Smooth muscle cell (in vitro differentiated cells): ENCODE measurements around the gene PDCD4. TPM values are rescaled to one million over a fixed set of nuclear protein-coding genes. Genes with fewer than 3 reads are reported as not detected.

Experiments
- DNase-seq: peaks from one replicate; lab custom pipeline; 2025; ENCODE audit not compliant: unreplicated experiment; lab: John Stamatoyannopoulos, UW
- H2AFZ ChIP-seq: fragments of 200-600 bp; sonication (generic); 2 replicates; pipeline ENCODE4 v1.6.0; 2016; ENCODE audit warnings: antibody characterized with exemption, low read depth, mild to moderate bottlenecking
- H3F3A ChIP-seq: fragments of 200-600 bp; sonication (generic); 2 replicates; pipeline ENCODE4 v1.6.0; 2017; ENCODE audit warnings: antibody characterized with exemption, low read depth
- H3K27ac ChIP-seq: fragments of 200-600 bp; sonication (generic); 2 replicates; pipeline ENCODE4 v1.5.1; 2016; ENCODE audit warnings: low read depth, mild to moderate bottlenecking
- H3K27me3 ChIP-seq: fragments of 200-600 bp; sonication (generic); 2 replicates; pipeline ENCODE4 v1.6.1; 2016; ENCODE audit warnings: low read depth, mild to moderate bottlenecking
- H3K36me3 ChIP-seq: fragments of 200-600 bp; sonication (generic); 2 replicates; pipeline ENCODE4 v1.5.1; 2016; ENCODE audit warnings: low read depth
- H3K4me1 ChIP-seq: fragments of 200-600 bp; sonication (generic); 2 replicates; pipeline ENCODE4 v1.5.1; 2016; ENCODE audit warnings: low read depth
- H3K4me2 ChIP-seq: fragments of 200-600 bp; sonication (generic); 2 replicates; pipeline ENCODE4 v1.6.0; 2016; ENCODE audit warnings: mild to moderate bottlenecking
- H3K4me3 ChIP-seq: fragments of 200-600 bp; sonication (generic); 2 replicates; pipeline ENCODE4 v1.5.1; 2016; ENCODE audit warnings: mild to moderate bottlenecking
- H3K79me2 ChIP-seq: fragments of 200-600 bp; sonication (generic); 2 replicates; pipeline ENCODE4 v1.6.0; 2016; ENCODE audit warnings: low read depth, mild to moderate bottlenecking
- H3K9ac ChIP-seq: fragments of 200-600 bp; sonication (generic); 2 replicates; pipeline ENCODE4 v1.6.0; 2016; ENCODE audit warnings: low read depth
- H3K9me3 ChIP-seq: fragments of 200-600 bp; sonication (generic); replicated peaks from 2 replicates; pipeline ENCODE4 v1.5.1; 2016; ENCODE audit warnings: low read depth
- H4K20me1 ChIP-seq: fragments of 200-600 bp; sonication (generic); 2 replicates; pipeline ENCODE4 v1.6.0; 2016; ENCODE audit warnings: low read depth
- WGBS: methylation state at CpG from one replicate; pipeline ENCODE4 v1.1.7; 2016; ENCODE audit warnings: low lambda C conversion rate; 5-methylcytosine and 5-hydroxymethylcytosine counted together
- polyA plus RNA-seq: library from polyadenylated mRNA; unstranded; fragments of >200 nt; fragmentation: Nextera tagmentation; extraction: Ambion mirVana; gene quantifications from 2 replicates; pipeline ENCODE4 v1.2.1, GENCODE V29; 2016
- total RNA-seq: library from RNA; depleted of rRNA; stranded (reverse); fragments of >200 nt; gene quantifications from 2 replicates; pipeline ENCODE4 v1.2.3, GENCODE V29; 2014
- TF ChIP-seq, protein P1 (sequence below): fragments of 200-600 bp; sonication (generic); IDR thresholded peaks from 2 replicates; pipeline ENCODE4 v1.5.1; 2017; ENCODE audit warnings: borderline replicate concordance, mild to moderate bottlenecking, antibody characterized with exemption; ENCODE audit not compliant: insufficient read depth, poor library complexity, severe bottlenecking

PDCD4 gene
- total and polyA plus RNA-seq, 2 experiments from 2014 or later = 67.0 to 124 TPM

DNA sequence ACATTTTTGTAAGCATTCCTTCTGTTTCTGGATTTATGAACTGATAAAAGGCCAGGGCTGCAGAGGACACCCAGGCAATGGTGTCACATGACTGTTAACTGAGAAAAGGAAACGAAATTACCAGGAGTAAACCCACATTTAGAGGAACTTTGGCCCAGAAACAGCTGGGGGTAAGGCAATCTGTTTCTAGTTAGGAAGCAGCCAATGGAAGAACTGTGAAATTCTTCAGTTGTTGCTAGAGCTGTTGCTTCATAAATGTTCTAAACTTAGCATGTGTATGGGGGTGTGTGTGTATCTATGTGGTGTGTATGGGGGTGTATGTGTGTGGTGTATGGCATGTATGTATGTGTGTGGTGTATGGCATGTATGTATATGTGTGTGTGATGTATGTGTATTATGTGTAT is 11.8 kb upstream of the PDCD4 start:
- Histone ChIP-seq H3K4me1 (peaks cover 6% of the 10 kb centered on the region), H3K27me3 (no peaks in the 10 kb centered on the region), H3K79me2 (no peaks in the 10 kb centered on the region), H3K36me3 (no peaks in the 10 kb centered on the region), H3F3A (no peaks in the 10 kb centered on the region), H2AFZ (peak overlapping the region; percentile 11), H3K4me3 (no peak overlapping the region), H3K9me3 (no peaks in the 10 kb centered on the region), H4K20me1 (no peaks in the 10 kb centered on the region), H3K9ac (no peak overlapping the region), H3K4me2 (no peak overlapping the region), H3K27ac (peak overlapping the region; percentile 6)
- WGBS = 5% methylated on average over 1 of the region's 1 CpG
- DNase-seq = no peak
- TF ChIP-seq, protein P1, sequence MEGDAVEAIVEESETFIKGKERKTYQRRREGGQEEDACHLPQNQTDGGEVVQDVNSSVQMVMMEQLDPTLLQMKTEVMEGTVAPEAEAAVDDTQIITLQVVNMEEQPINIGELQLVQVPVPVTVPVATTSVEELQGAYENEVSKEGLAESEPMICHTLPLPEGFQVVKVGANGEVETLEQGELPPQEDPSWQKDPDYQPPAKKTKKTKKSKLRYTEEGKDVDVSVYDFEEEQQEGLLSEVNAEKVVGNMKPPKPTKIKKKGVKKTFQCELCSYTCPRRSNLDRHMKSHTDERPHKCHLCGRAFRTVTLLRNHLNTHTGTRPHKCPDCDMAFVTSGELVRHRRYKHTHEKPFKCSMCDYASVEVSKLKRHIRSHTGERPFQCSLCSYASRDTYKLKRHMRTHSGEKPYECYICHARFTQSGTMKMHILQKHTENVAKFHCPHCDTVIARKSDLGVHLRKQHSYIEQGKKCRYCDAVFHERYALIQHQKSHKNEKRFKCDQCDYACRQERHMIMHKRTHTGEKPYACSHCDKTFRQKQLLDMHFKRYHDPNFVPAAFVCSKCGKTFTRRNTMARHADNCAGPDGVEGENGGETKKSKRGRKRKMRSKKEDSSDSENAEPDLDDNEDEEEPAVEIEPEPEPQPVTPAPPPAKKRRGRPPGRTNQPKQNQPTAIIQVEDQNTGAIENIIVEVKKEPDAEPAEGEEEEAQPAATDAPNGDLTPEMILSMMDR = no peak

DNA sequence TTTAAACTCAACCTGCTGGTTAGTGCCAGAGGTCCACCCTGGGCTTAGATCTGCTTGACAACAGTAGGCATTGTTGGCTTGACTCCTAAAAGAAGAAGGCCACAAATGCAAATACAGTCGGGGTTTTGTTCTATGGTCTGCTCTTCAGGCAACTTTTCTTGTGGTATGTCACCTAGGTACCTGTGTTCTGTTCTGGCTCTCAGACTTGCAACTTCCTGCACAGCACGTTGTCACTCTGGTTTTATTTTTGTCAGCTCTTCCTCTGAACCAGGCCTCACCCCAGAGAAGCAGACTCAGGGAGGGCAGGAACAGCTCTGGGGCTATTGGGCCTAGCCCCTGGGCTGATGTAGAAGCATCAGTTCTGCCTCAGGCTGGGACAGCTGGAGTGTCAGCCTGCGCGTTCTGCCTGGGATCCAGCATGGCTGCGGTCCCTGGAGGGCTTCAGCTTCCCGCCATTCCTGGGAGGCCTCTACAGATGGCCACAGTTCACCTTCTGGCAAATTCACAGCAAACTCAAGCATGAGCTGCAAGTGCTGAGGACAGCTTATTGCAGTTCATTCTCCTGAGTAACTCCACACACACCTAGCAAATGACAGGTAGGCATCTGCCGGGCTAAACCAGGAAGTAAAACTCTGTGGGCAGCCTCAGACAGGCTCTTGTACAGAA is 11.0 kb upstream of the PDCD4 start:
- DNase-seq = no peak
- H3K79me2 ChIP-seq = no peaks in the 10 kb centered on the region
- peaks cover 9% of the 10 kb centered on the region for H3K4me1 ChIP-seq
- TF ChIP-seq, protein P1 = no peak
- H3K36me3 ChIP-seq = no peaks in the 10 kb centered on the region
- no peak overlapping the region for H3K9ac ChIP-seq
- no peak overlapping the region for H2AFZ ChIP-seq
- H3K27me3 ChIP-seq = no peaks in the 10 kb centered on the region
- no peaks in the 10 kb centered on the region for H3F3A ChIP-seq
- H4K20me1 ChIP-seq = no peaks in the 10 kb centered on the region
- H3K27ac ChIP-seq = peak overlapping the region; percentile 0
- no peaks in the 10 kb centered on the region for H3K9me3 ChIP-seq
- 80% methylated on average over 7 of the region's 7 CpGs for WGBS
- no peak overlapping the region for H3K4me2 ChIP-seq
- H3K4me3 ChIP-seq = no peak overlapping the region

DNA sequence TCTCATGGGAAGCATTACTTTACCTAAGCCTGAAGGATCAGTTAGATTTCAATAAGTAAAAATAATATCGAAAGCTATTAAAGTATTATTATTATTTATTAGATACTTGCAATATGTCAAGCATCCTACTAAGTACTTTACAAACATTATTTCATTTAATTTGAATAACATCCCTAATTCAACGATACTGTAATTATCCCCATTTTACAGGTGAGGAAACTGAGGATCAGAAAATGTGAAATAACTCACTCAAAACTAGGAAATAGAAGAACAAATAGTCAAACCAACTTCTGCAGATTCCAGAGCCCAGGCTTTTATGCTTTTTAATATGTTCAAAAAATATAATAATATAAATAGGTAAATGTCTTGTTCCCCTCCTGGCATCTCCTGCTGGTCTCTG is 10.3 kb upstream of the PDCD4 start:
- DNase-seq = no peak
- no peak overlapping the region for H3K27ac ChIP-seq
- H4K20me1 ChIP-seq = no peaks in the 10 kb centered on the region
- H2AFZ ChIP-seq = no peak overlapping the region
- no peaks in the 10 kb centered on the region for H3K36me3 ChIP-seq
- TF ChIP-seq, protein P1 = no peak
- no peaks in the 10 kb centered on the region for H3K9me3 ChIP-seq
- no peaks in the 10 kb centered on the region for H3F3A ChIP-seq
- H3K79me2 ChIP-seq = no peaks in the 10 kb centered on the region
- 95% methylated on average over 2 of the region's 2 CpGs for WGBS
- H3K27me3 ChIP-seq = no peaks in the 10 kb centered on the region
- peaks cover 9% of the 10 kb centered on the region for H3K4me1 ChIP-seq
- H3K9ac ChIP-seq = no peak overlapping the region
- H3K4me2 ChIP-seq = no peak overlapping the region
- no peak overlapping the region for H3K4me3 ChIP-seq
